ENCODE results near the gene EVC. TPM values are rescaled to one million over a fixed set of nuclear protein-coding genes. Genes with fewer than 3 reads are reported as not detected.

The EVC gene
- total RNA-seq, 1 experiment from 2014 or later: 9.1 TPM

- in situ Hi-C loops (cut with HindIII; ENCODE audit: low pct_unique_long_range_greater_than_20kb, low sequenced_read_pairs): no loop called here
- DNase-seq (ENCODE audit: low read depth, low spot score): no peak
Measured at GRCh38 chr4:5706486-5707290, 4.3 kb upstream of the EVC start.

- no peak for DNase-seq (ENCODE audit: low read depth, low spot score)
- in situ Hi-C loops (cut with HindIII; ENCODE audit: low pct_unique_long_range_greater_than_20kb, low sequenced_read_pairs): no loop called here
Measured at GRCh38 chr4:5707366-5707765, 3.6 kb upstream of the EVC start.

GRCh38 chr4:5707778-5708448 lies 3.1 kb upstream of the EVC start:
- in situ Hi-C loops (cut with HindIII; ENCODE audit: low pct_unique_long_range_greater_than_20kb, low sequenced_read_pairs): no loop called here
- DNase-seq (ENCODE audit: low read depth, low spot score): no peak

- DNase-seq (ENCODE audit: low read depth, low spot score): no peak
- in situ Hi-C loops (cut with HindIII; ENCODE audit: low pct_unique_long_range_greater_than_20kb, low sequenced_read_pairs): no loop called here
Measured at GRCh38 chr4:5708449-5709206, 2.4 kb upstream of the EVC start, which contains the start of gene EVC2. TSS of gene EVC2 (minus strand) at chr4:5708559. CDS start at chr4:5708513, 46 bp downstream.

GRCh38 chr4:5709207-5709575 lies 1.8 kb upstream of the EVC start:
- in situ Hi-C loops (cut with HindIII; ENCODE audit: low pct_unique_long_range_greater_than_20kb, low sequenced_read_pairs): no loop called here
- DNase-seq (ENCODE audit: low read depth, low spot score): no peak

- in situ Hi-C loops (cut with HindIII; ENCODE audit: low pct_unique_long_range_greater_than_20kb, low sequenced_read_pairs): no loop called here
- peak; percentile 45 for DNase-seq (ENCODE audit: low read depth, low spot score)
Measured at GRCh38 chr4:5710065-5710960, 688 bp upstream of the EVC start.

GRCh38 chr4:5711479-5712184 lies 631 bp downstream of the EVC start:
- peak; percentile 43 for DNase-seq (ENCODE audit: low read depth, low spot score)
- in situ Hi-C loops (cut with HindIII; ENCODE audit: low pct_unique_long_range_greater_than_20kb, low sequenced_read_pairs): no loop called here

- in situ Hi-C loops (cut with HindIII; ENCODE audit: low pct_unique_long_range_greater_than_20kb, low sequenced_read_pairs): no loop called here
- no peak for DNase-seq (ENCODE audit: low read depth, low spot score)
Measured at GRCh38 chr4:5712517-5712916, 1.5 kb downstream of the EVC start.

- in situ Hi-C loops (cut with HindIII; ENCODE audit: low pct_unique_long_range_greater_than_20kb, low sequenced_read_pairs): no loop called here
- DNase-seq (ENCODE audit: low read depth, low spot score): no peak
Measured at GRCh38 chr4:5712931-5713330, 1.9 kb downstream of the EVC start.

GRCh38 chr4:5713861-5714260 lies 2.9 kb downstream of the EVC start:
- in situ Hi-C loops (cut with HindIII; ENCODE audit: low pct_unique_long_range_greater_than_20kb, low sequenced_read_pairs): no loop called here
- DNase-seq (ENCODE audit: low read depth, low spot score): no peak

- DNase-seq (ENCODE audit: low read depth, low spot score): no peak
- in situ Hi-C loops (cut with HindIII; ENCODE audit: low pct_unique_long_range_greater_than_20kb, low sequenced_read_pairs): no loop called here
Measured at GRCh38 chr4:5715357-5715756, 4.4 kb downstream of the EVC start.

GRCh38 chr4:5716391-5716790 lies 5.4 kb downstream of the EVC start:
- in situ Hi-C loops (cut with HindIII; ENCODE audit: low pct_unique_long_range_greater_than_20kb, low sequenced_read_pairs): no loop called here
- DNase-seq (ENCODE audit: low read depth, low spot score): no peak

- in situ Hi-C loops (cut with HindIII; ENCODE audit: low pct_unique_long_range_greater_than_20kb, low sequenced_read_pairs): no loop called here
- no peak for DNase-seq (ENCODE audit: low read depth, low spot score)
Measured at GRCh38 chr4:5717449-5718158, 6.6 kb downstream of the EVC start.

GRCh38 chr4:5718411-5718810 lies 7.4 kb downstream of the EVC start:
- in situ Hi-C loops (cut with HindIII; ENCODE audit: low pct_unique_long_range_greater_than_20kb, low sequenced_read_pairs): no loop called here
- no peak for DNase-seq (ENCODE audit: low read depth, low spot score)

GRCh38 chr4:5719350-5720055 lies 8.5 kb downstream of the EVC start:
- no peak for DNase-seq (ENCODE audit: low read depth, low spot score)
- in situ Hi-C loops (cut with HindIII; ENCODE audit: low pct_unique_long_range_greater_than_20kb, low sequenced_read_pairs): no loop called here

All from SK-MEL-5 (cell line).